Activated CD8-positive, alpha-beta memory T cell treated with anti-CD3 and anti-CD28 coated beads, Interleukin-2, amount 50 U/mL, for 48 hours (primary cell): Measurements from ENCODE around the gene PDE4D.

ENCODE experiments used
- DNase-seq: peaks from one replicate; pipeline ENCODE4 v3.0.0-alpha.2; 2020

Gene PDE4D

GRCh38 chr5:59732301-59732700, 161.2 kb downstream of the PDE4D start:
- no peak for DNase-seq

- DNase-seq: no peak
These were observed 161.7 kb downstream of the PDE4D start for GRCh38 chr5:59731809-59732208.

- DNase-seq: no peak
These were observed 163.7 kb downstream of the PDE4D start for GRCh38 chr5:59729820-59730219.

DNA sequence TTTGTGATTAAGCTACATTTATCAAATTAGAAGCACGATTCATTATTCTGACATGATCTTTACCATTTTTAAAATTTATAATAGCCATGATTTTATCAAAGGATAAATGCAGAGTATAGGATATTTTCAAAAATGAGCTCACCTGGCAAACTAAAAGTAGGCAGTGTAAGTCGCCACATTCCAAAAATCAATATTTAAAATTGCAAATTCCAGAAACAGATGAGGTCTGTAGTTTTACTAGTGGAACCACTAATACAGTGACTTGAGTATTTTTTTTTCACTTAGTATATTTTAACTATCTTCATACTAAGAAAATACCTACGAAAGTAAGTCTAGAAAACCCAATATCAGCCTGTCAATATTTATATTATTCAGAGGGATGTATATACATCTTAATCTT, 164.2 kb downstream of the PDE4D start:
- DNase-seq: no peak

- DNase-seq: no peak
These were observed 165.2 kb downstream of the PDE4D start for GRCh38 chr5:59728356-59728755.

- DNase-seq: no peak
These were observed 166.3 kb downstream of the PDE4D start for GRCh38 chr5:59727186-59727585.

DNA sequence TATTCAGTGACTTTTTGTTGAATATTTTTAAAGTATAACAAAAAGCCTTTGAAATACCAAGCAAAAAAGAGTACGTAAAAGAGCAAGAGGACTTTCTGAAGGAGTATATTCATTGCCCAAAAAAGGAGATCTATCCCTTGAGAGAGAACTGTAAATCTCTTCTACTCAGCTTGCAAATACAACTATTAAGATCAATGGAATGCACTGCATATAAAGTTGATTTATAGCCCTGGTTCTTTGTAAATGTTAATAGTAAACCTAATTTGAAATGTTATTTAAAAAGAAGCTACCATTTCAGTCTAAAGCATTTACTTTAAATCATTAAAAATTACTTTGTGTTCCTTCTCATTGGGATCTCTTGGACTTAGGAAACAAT, 168.1 kb downstream of the PDE4D start:
- no peak for DNase-seq

- DNase-seq: no peak
These were observed 168.8 kb downstream of the PDE4D start for GRCh38 chr5:59724482-59725391.

- DNase-seq: no peak
These were observed 170.7 kb downstream of the PDE4D start for GRCh38 chr5:59722874-59723273.

DNA sequence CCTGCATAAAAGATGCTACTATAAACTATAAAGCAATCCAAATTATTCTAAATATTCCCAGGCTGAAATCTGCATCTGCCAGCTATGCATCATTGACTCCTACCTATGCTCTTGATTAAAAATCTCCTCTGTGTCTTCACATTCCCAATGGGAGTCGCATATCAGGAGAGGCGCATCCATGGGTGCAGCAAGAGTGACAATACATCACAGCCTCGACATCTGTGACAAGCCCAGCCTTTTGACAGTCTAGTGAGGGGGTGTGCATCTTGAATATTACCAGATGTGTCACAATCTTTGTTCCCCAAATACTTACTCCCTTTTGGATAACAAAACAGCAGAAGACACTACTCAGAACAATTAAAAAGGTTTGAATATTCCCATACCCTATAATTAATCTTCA, 171.8 kb downstream of the PDE4D start:
- no peak for DNase-seq

GRCh38 chr5:59720063-59720462, 173.5 kb downstream of the PDE4D start:
- DNase-seq: no peak

DNA sequence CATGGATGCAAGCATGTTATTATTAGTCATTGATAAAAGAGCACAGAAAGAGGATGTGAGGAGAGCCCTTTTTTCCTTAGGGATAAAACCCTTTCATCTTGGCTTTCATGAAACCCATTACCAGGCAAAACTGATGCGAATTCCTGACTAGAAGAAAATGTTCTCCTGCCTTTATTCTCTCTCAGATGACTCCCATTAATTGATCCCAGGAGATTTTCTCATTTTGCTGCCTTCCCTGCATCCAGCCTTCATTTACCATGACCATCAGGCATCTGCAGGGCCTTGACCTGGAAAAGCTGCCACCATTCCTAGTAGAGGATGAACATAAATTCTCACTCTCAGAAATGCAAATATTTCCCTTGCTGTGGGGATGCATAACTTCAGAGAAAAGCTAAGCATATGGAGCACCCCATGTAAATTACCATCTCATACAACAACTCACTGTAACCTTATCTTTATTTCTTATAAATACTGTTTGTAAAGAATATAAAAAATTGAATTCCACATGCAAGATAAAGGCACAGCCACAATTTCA, 176.5 kb downstream of the PDE4D start:
- no peak for DNase-seq

DNA sequence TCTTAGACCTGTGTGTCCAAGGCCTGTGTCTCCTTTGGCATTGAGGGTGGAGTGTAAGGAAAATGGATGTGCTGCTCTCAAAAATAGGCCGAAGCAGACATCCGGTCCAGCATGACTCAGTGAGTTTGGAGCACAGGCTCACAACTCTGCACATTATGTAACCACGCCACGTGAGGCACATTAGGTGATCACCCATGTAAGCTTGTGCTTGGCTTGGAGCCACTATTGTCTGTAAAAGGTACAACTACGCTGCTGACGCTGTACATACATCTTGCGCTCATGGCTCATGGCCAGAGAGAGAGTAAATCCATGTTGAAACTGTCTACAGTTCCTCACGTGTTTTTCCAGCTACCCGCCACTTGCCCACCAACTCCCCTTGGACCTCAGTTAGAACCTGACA, 177.5 kb downstream of the PDE4D start:
- DNase-seq: no peak

DNA sequence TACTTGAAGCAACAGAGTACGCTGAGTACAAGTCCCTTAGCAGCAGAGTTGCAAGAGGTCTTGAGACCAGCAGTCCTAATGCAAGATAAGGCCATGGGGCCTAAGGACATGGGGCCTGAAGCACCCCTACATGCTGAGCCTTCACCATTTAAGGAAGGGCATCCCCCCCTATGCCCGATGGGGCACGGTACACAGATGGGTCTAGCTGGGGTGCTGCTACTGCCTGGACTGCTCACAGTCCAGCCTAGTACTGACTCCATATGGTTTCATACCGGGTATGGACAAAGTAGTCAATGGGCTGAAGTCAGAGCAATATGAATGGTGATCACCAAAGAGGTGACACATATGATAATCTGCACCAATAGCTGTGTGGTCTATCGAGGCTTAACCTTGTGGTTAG, 178.3 kb downstream of the PDE4D start:
- no peak for DNase-seq

DNA sequence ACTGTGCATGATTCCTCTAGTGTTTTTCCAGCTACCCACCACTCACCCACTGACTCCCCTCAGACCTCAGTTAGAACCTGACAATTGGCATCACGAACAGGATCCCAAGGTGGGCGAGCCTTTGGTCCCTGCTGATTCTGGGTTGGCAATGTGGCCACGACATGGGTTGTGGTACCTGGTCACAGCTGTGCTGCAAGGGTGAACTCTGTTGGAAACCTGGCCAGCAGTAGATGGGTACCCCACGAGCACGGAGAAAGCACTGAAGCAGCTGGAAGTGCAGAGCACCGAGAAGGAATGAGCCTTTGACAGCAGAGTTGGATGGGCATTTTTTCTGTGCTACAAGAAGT, 180.1 kb downstream of the PDE4D start:
- no peak for DNase-seq

DNA sequence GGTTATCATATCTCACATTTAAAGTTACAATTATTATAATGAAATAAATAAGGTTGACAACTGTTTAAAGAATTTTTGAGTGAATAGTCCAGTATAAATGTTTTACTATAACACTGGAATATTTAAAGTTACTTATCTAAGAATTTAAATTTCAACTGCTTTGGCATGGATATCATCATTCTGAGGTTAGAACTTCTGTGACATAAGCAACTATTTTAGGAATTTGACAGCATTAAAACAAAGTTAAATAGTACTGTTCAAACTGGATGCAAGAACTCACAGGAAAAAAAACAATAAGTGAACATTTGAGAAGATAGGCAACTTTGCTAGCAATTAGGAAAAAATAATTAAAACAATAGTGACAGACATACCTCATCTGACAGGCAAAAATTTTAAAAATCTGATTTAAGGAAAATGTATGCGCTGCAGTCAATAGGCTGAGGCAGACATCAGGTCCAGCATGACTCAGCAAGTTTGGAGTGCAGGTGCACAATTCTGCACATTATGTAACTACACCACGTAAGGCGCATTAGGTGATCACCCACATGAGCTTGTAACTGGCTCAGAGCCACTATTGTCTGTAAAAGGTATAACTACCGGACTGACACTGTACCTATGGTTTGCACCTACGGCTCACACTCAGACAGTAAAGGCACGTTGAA, 180.6 kb downstream of the PDE4D start:
- no peak for DNase-seq

DNA sequence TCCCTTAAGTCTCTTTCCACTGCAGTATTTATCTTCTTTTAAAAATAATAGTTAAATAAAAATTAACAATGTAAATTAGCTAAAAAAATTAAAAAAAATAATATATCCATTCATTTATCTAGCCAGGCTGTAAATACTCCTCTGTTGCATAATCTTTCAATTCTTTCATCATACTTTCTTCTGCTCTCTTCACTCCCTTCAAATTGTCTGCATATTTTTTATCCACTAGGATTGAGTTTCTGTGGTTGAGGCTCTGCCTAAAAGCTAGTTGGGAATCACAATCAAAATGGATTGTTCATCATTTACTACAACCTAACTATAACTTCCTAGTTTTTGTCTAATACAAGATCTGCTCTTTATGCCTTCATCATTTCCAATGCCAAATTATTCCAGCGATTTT, 182.2 kb downstream of the PDE4D start:
- no peak for DNase-seq

DNA sequence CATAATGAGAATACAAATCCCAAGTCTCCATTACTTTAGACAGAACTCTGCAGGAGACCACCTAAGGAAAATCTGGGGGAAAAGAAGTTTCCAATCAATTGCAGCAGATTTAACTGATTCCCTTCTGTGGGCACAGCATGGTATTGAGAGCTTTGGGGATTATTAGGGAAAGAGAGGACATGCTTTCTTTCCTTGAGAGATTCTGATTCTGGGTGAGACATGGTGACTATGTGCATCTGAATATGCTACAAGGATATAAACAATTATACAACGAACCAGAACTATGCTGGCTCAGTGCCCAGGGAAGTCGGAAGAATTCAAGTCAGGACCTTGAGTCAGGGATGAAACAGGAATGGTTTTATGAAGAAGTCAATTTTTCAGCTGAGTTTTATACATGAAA, 183.7 kb downstream of the PDE4D start:
- DNase-seq: no peak

DNA sequence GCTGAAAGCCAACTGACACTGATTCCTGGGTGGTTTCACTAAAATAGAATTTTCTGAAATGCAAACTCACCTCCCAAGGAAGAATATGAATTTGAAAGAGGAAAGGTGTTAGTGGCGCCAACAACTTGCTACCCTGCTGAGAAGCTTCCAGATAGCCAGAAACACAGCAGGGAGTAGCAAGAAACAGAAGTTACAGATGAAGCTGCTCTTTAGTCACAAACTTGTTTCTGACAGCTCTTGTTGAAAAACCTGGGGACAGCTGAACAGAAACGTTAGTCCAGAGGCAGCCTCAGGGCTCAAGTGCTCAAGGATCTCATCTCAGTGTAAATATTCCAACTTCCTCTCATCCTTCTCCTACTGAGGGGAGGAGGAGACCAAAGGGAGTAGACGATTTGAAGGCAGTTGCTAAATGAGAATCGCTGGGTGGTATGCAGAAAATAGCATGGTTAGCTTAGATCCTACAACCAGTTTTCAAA, 184.1 kb downstream of the PDE4D start:
- DNase-seq: no peak

DNA sequence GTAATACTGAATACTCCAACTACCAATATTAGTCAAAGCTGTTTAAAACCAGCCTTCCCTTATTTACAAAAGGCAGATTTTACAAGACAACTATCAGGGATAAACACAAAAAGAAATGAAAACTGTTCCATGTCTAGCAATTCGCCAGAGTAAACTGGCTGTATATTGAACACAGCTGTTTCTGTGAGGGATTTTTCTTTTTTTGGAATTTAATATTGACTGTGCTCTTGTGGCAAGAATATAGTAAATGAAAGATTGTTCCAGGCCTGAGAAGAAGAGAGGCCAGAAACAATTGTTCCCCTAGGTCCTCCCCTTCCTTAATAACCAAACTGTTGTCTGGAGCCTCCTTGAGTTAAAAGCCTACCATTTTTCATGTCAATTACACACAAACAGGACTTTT, 188.6 kb downstream of the PDE4D start:
- no peak for DNase-seq

GRCh38 chr5:59703789-59704188, 189.7 kb downstream of the PDE4D start:
- DNase-seq: no peak

DNA sequence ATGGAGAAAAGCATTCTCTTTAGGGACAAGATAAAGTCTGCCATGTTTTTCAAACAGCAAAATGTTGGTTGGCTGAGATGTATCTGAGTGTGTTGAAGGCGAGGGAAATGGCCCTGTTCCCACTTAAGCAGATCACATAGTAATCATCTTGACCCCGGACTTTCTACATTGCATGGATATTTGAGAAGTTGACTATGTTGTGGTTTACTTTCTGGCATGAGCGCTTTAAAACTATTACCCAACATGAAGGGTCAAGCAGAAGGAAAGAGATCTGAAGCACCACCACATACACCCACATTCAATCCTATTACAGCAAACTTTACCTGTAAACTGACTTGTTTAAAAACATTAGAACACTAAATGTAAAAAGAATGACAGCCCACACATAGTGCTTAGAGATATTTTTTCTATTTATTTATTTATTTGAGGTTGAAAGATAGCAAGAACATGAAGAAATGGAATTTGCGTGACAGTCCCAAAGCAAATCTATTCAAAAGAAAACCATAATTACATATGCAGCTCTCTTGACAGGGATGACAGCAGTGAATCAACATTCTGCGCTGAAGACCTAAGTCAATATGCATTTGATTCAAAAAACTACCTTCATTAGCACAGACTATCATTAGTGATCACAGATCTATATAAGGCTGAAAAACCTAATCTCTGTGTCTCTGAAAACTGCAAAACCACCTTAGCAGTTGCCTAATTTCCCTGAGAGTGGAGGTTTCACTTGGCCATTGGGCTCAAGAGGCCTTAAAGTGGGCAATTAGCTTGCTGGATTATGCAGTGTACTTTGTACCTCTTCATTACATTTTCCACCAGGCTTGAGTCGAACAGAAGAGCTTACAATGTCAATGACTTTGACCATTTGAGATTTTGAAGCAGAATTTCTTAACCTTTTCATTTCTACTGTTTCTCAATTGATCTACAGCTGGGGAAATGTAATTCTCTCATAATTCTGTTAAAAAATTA, 195.0 kb downstream of the PDE4D start:
- no peak for DNase-seq

DNA sequence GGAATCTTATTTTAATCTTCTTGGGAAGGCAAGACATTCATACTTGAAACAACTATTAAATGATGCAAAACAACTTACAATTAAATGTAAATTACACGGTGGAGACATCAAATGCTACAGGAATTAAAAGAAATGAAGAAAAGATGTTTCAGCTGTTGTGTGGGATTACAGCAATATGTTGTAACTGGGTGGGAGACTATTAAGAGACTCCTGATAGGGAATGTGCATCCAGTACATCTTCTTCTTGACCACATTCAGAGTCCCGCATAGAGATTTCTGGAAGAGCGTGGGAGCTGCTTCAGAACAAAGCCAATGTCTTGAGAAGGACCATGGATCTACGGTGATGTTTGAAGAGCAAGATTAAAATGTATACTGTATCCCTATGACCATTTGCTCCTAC, 199.1 kb downstream of the PDE4D start:
- DNase-seq: no peak
